Loucy (cell line): ENCODE results near the gene MACROH2A2.

Source experiments
- H2AFZ ChIP-seq: fragments of 200-600 bp; sonication (generic); 2 replicates; pipeline ENCODE4 v1.6.0; 2016; ENCODE audit warnings: antibody characterized with exemption, mild to moderate bottlenecking, low read length, moderate library complexity
- H3F3A ChIP-seq: fragments of 200-600 bp; 2 replicates; pipeline ENCODE4 v1.6.0; 2016; ENCODE audit warnings: antibody characterized with exemption, low read depth, mild to moderate bottlenecking
- H3K27me3 ChIP-seq: fragments of 200-600 bp; sonication (generic); 2 replicates; pipeline ENCODE4 v1.6.1; 2014; ENCODE audit warnings: low read length, mild to moderate bottlenecking; ENCODE audit not compliant: insufficient read depth, poor library complexity, severe bottlenecking
- H3K36me3 ChIP-seq: fragments of 200-600 bp; sonication (generic); 2 replicates; pipeline ENCODE4 v1.6.1; 2016; ENCODE audit warnings: low read length; ENCODE audit not compliant: insufficient read depth
- H3K4me1 ChIP-seq: fragments of 200-600 bp; sonication (generic); 2 replicates; pipeline ENCODE4 v1.5.1; 2014; ENCODE audit warnings: low read length, mild to moderate bottlenecking; ENCODE audit not compliant: insufficient read depth, poor library complexity, severe bottlenecking
- H3K4me2 ChIP-seq: fragments of 200-600 bp; sonication (generic); 2 replicates; pipeline ENCODE4 v1.6.0; 2014; ENCODE audit warnings: antibody characterized with exemption, low read length, low read depth, mild to moderate bottlenecking; ENCODE audit not compliant: poor library complexity, severe bottlenecking
- H3K4me3 ChIP-seq: fragments of 200-600 bp; sonication (generic); 2 replicates; pipeline ENCODE4 v1.5.1; 2014; ENCODE audit warnings: low read length, mild to moderate bottlenecking, mixed read lengths; ENCODE audit not compliant: poor library complexity, severe bottlenecking
- H3K79me2 ChIP-seq: fragments of 200-600 bp; sonication (generic); 2 replicates; pipeline ENCODE4 v1.6.1; 2014; ENCODE audit warnings: low read length; ENCODE audit not compliant: insufficient read depth
- H3K9ac ChIP-seq: fragments of 200-600 bp; sonication (generic); 2 replicates; pipeline ENCODE4 v1.6.0; 2014; ENCODE audit warnings: mild to moderate bottlenecking, low read depth, low read length, moderate library complexity; ENCODE audit not compliant: poor library complexity, severe bottlenecking
- H3K9me2 ChIP-seq: fragments of 200-600 bp; sonication (generic); replicated peaks from 2 replicates; pipeline ENCODE4 v1.6.1; 2016; ENCODE audit warnings: low read depth, low read length, mixed read lengths
- H3K9me3 ChIP-seq: fragments of 200-600 bp; sonication (generic); 2 replicates; pipeline ENCODE4 v1.6.1; 2014; ENCODE audit warnings: mild to moderate bottlenecking, antibody characterized with exemption, low read length, low read depth; ENCODE audit not compliant: insufficient read depth
- H4K20me1 ChIP-seq: fragments of 200-600 bp; sonication (generic); 2 replicates; pipeline ENCODE4 v1.6.0; 2014; ENCODE audit warnings: antibody characterized with exemption, low read length, mild to moderate bottlenecking; ENCODE audit not compliant: insufficient read depth, poor library complexity, severe bottlenecking
- EZH2phosphoT487 ChIP-seq: fragments of 200-600 bp; IDR thresholded peaks from 2 replicates; pipeline ENCODE4 v1.6.1; 2018; ENCODE audit warnings: antibody characterized with exemption, mild to moderate bottlenecking, moderate library complexity, borderline replicate concordance
- TF ChIP-seq, protein P1 (sequence below): fragments of 200-600 bp; sonication (generic); conservative IDR thresholded peaks from 2 replicates; pipeline ENCODE4 v1.5.1; 2014; ENCODE audit warnings: mild to moderate bottlenecking, antibody characterized with exemption, low read length

Gene MACROH2A2

GRCh38 chr10:70125918-70126552 lies 73.4 kb downstream of the MACROH2A2 start:
- Histone ChIP-seq H3K4me3 (no peak overlapping the region), H3F3A (no peaks in the 10 kb centered on the region), H3K79me2 (no peaks in the 10 kb centered on the region), H3K4me2 (peak overlapping the region; percentile 35), H3K4me1 (peaks cover 19% of the 10 kb centered on the region), H3K9me3 (no peaks in the 10 kb centered on the region), H2AFZ (peak overlapping the region; percentile 85), H3K36me3 (no peaks in the 10 kb centered on the region), H3K27me3 (no peaks in the 10 kb centered on the region), H3K9me2 (no peaks in the 10 kb centered on the region), H3K9ac (peak overlapping the region; percentile 17), H4K20me1 (no peaks in the 10 kb centered on the region)
- no peak for TF ChIP-seq EZH2phosphoT487
- TF ChIP-seq, protein P1, sequence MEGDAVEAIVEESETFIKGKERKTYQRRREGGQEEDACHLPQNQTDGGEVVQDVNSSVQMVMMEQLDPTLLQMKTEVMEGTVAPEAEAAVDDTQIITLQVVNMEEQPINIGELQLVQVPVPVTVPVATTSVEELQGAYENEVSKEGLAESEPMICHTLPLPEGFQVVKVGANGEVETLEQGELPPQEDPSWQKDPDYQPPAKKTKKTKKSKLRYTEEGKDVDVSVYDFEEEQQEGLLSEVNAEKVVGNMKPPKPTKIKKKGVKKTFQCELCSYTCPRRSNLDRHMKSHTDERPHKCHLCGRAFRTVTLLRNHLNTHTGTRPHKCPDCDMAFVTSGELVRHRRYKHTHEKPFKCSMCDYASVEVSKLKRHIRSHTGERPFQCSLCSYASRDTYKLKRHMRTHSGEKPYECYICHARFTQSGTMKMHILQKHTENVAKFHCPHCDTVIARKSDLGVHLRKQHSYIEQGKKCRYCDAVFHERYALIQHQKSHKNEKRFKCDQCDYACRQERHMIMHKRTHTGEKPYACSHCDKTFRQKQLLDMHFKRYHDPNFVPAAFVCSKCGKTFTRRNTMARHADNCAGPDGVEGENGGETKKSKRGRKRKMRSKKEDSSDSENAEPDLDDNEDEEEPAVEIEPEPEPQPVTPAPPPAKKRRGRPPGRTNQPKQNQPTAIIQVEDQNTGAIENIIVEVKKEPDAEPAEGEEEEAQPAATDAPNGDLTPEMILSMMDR: no peak

GRCh38 chr10:70126700-70127395 lies 74.2 kb downstream of the MACROH2A2 start:
- H2AFZ ChIP-seq: no peak overlapping the region; the same call in 1 of the 2 replicates
- no peak overlapping the region for H3K4me3 ChIP-seq
- no peak overlapping the region for H3K9ac ChIP-seq
- H3F3A ChIP-seq: no peaks in the 10 kb centered on the region
- peaks cover 19% of the 10 kb centered on the region for H3K4me1 ChIP-seq
- TF ChIP-seq, protein P1: no peak
- TF ChIP-seq EZH2phosphoT487: no peak
- no peak overlapping the region for H3K4me2 ChIP-seq
- no peaks in the 10 kb centered on the region for H4K20me1 ChIP-seq
- H3K36me3 ChIP-seq: no peaks in the 10 kb centered on the region
- no peaks in the 10 kb centered on the region for H3K9me3 ChIP-seq
- no peaks in the 10 kb centered on the region for H3K27me3 ChIP-seq
- H3K9me2 ChIP-seq: no peaks in the 10 kb centered on the region
- no peaks in the 10 kb centered on the region for H3K79me2 ChIP-seq

DNA sequence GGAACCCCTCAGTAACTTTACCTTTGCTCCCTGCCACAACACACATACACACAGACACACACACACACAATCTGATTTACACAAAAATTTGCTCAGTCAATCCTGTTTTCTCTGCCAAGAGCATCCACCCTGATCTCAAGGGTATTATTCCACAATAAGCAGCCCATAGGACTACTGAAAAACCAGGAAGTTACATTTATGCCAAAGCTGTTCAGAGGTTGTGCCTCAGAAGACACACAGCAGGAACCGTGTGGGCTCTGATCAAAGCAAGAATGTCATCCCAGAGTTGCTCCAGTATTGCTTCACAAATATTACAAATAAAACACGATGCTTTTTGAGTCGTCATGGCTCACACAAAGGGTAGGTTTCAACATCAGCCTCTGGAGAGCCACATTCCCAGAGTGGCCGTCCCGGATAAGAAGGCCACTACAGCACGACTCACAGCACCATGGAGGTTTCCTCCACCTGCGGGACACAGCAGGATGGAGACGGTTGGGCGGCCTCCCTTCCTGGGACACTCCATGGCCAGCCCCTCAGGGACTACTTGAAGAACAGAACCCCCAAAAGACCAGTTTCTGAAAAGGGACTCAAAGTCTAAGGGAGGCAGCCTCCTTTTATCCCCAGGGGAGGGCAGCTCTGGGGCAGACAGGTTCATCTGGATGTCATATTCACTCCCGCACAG lies 78.4 kb downstream of the MACROH2A2 start:
- Histone ChIP-seq H3K4me3 (no peak overlapping the region), H3K4me2 (no peak overlapping the region), H4K20me1 (no peaks in the 10 kb centered on the region), H2AFZ (no peak overlapping the region), H3F3A (no peaks in the 10 kb centered on the region), H3K27me3 (no peaks in the 10 kb centered on the region), H3K9me2 (no peaks in the 10 kb centered on the region), H3K9ac (no peak overlapping the region), H3K36me3 (no peaks in the 10 kb centered on the region), H3K9me3 (no peaks in the 10 kb centered on the region), H3K4me1 (peaks cover 4% of the 10 kb centered on the region), H3K79me2 (no peaks in the 10 kb centered on the region)
- TF ChIP-seq EZH2phosphoT487: no peak
- TF ChIP-seq, protein P1: no peak
